NB4 (cell line): Measurements from ENCODE around the gene FBLN7.

ENCODE experiments used
- DNase-seq: peaks from one replicate; pipeline ENCODE4 v3.0.0; 2010; ENCODE audit warnings: low read depth
- H3K4me3 ChIP-seq: one replicate; pipeline ENCODE4 v1.5.1; 2011; ENCODE audit warnings: mild to moderate bottlenecking, low read depth, low read length, moderate library complexity
- MAX ChIP-seq: IDR thresholded peaks from 2 replicates; pipeline ENCODE4 v1.6.1; 2011; ENCODE audit warnings: low read depth, low read length
- MYC ChIP-seq: IDR thresholded peaks from 2 replicates; pipeline ENCODE4 v1.6.1; 2011; ENCODE audit warnings: low read depth, low read length
- POLR2A ChIP-seq: IDR thresholded peaks from 2 replicates; pipeline ENCODE4 v1.6.1; 2011; ENCODE audit warnings: mild to moderate bottlenecking; ENCODE audit not compliant: insufficient read length; ENCODE audit errors: extremely low read depth
- TF ChIP-seq, protein P1 (sequence below): IDR thresholded peaks from one replicate; pipeline ENCODE4 v1.5.1; 2012; ENCODE audit warnings: low read depth, low read length

FBLN7 gene

GRCh38 chr2:112140205-112140802, 2.1 kb downstream of the FBLN7 start:
- DNase-seq = no peak
- TF ChIP-seq, protein P1, sequence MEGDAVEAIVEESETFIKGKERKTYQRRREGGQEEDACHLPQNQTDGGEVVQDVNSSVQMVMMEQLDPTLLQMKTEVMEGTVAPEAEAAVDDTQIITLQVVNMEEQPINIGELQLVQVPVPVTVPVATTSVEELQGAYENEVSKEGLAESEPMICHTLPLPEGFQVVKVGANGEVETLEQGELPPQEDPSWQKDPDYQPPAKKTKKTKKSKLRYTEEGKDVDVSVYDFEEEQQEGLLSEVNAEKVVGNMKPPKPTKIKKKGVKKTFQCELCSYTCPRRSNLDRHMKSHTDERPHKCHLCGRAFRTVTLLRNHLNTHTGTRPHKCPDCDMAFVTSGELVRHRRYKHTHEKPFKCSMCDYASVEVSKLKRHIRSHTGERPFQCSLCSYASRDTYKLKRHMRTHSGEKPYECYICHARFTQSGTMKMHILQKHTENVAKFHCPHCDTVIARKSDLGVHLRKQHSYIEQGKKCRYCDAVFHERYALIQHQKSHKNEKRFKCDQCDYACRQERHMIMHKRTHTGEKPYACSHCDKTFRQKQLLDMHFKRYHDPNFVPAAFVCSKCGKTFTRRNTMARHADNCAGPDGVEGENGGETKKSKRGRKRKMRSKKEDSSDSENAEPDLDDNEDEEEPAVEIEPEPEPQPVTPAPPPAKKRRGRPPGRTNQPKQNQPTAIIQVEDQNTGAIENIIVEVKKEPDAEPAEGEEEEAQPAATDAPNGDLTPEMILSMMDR = no peak
- TF ChIP-seq MYC (no peak), MAX (no peak), POLR2A (no peak)
- no peak overlapping the region for H3K4me3 ChIP-seq

DNA sequence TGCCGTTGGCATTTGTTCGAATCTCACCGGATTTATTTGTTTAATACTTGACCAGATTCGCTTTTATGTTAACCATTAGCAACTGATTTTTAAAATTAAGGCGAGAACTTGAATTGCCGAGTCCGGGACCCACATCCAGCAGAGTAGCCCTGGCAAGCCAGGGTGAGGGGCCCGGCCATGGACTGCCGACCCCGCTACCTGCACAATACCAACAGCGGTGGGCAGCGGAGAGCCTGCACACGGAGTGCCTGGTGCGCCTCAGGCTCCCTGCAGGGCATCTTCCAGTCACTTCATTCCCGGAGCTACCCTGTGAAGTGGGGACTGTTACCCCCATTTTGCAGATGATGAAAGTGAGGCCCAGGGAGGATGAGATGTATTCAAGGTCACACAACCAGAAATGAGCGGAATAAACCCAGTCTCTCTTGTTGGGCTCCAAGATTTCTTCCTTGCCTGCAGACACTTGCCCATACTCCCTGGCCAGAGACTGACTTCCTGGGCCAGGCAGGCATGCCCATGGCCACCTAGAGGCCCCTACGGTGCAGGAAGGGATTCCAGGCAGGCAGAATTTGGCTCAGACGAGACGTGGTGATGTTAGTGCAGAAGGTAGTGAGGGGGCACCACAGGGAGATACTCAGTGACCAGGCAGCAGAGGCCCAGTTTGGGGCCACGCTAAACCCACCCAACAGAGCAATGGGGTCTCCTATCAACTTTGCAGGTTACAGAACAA, 2.9 kb downstream of the FBLN7 start:
- DNase-seq = no peak
- H3K4me3 ChIP-seq = no peak overlapping the region
- TF ChIP-seq MAX = no peak
- no peak for TF ChIP-seq MYC
- TF ChIP-seq, protein P1 = no peak
- TF ChIP-seq POLR2A = no peak

DNA sequence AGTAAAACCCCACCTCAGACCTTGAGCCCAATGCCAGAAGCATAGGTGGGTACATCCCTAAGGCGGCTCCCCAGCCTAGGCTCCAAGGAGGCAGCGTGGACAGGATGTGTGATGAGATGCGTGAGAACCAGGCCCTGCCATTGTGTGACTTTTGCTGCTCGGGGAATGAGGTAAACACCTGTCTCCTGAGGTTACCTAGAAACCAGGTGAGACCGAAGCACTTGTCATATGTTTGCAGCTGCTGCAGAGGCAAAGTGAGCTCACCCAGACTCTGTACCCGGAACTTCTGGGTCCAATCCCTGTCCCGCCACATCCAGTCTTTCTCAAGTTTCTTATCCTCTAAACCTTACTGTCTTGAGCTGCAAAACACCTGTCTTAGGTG, 3.4 kb downstream of the FBLN7 start:
- TF ChIP-seq, protein P1 = no peak
- TF ChIP-seq POLR2A (no peak), MYC (no peak), MAX (no peak)
- no peak for DNase-seq
- H3K4me3 ChIP-seq = no peak overlapping the region

- no peak overlapping the region for H3K4me3 ChIP-seq
- TF ChIP-seq POLR2A = no peak
- no peak for TF ChIP-seq MYC
- TF ChIP-seq, protein P1 = no peak
- no peak for TF ChIP-seq MAX
- no peak for DNase-seq
These were observed 4.4 kb downstream of the FBLN7 start for GRCh38 chr2:112142525-112143078.

DNA sequence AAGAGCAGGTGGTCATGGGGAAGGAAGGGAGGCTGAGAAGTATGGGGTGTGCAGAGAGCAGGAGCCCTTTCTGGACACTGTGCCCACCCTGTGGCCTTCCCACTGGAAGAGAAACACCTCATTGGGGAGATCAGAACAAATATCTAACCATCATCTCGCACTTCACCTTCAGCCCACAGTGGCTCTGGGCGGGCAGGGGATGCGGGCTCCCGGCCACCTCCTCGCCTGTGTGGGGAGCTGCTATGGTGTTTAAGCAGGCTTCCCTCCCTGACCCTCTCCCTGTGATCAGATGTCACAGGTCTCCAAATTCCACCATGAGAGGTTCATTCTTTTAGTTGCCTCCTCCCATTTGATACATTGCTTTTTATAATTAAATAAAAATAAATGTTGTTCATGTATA, 5.0 kb downstream of the FBLN7 start:
- no peak overlapping the region for H3K4me3 ChIP-seq
- no peak for DNase-seq

More for the DNA sequence above, 5.0 kb downstream of the FBLN7 start:
- TF ChIP-seq, protein P1 = no peak
- TF ChIP-seq MAX = no peak
- no peak for TF ChIP-seq POLR2A
